Loucy (cell line): Measurements from ENCODE around the gene UBE2Q2.

Experiments used
- EZH2phosphoT487 ChIP-seq: fragments of 200-600 bp; IDR thresholded peaks from 2 replicates; pipeline ENCODE4 v1.6.1; 2018; ENCODE audit warnings: antibody characterized with exemption, mild to moderate bottlenecking, moderate library complexity, borderline replicate concordance
- TF ChIP-seq, protein P1 (sequence below): fragments of 200-600 bp; sonication (generic); conservative IDR thresholded peaks from 2 replicates; pipeline ENCODE4 v1.5.1; 2014; ENCODE audit warnings: mild to moderate bottlenecking, antibody characterized with exemption, low read length

GRCh38 chr15:75810874-75811498, 32.3 kb upstream of the UBE2Q2 start:
- TF ChIP-seq, protein P1, sequence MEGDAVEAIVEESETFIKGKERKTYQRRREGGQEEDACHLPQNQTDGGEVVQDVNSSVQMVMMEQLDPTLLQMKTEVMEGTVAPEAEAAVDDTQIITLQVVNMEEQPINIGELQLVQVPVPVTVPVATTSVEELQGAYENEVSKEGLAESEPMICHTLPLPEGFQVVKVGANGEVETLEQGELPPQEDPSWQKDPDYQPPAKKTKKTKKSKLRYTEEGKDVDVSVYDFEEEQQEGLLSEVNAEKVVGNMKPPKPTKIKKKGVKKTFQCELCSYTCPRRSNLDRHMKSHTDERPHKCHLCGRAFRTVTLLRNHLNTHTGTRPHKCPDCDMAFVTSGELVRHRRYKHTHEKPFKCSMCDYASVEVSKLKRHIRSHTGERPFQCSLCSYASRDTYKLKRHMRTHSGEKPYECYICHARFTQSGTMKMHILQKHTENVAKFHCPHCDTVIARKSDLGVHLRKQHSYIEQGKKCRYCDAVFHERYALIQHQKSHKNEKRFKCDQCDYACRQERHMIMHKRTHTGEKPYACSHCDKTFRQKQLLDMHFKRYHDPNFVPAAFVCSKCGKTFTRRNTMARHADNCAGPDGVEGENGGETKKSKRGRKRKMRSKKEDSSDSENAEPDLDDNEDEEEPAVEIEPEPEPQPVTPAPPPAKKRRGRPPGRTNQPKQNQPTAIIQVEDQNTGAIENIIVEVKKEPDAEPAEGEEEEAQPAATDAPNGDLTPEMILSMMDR = no peak
- no peak for TF ChIP-seq EZH2phosphoT487
